HFF-Myc (cell line): ENCODE measurements around the gene NPLOC4.

Source experiments
- DNase-seq: peaks from one replicate; pipeline ENCODE4 v3.0.0-alpha.2; 2011; ENCODE audit warnings: low read depth; ENCODE audit errors: extremely low read depth
- H3K4me3 ChIP-seq: replicated peaks from 2 replicates; pipeline ENCODE4 v1.5.1; 2011; ENCODE audit warnings: low read depth, mild to moderate bottlenecking, control low read depth, low read length
- CTCF ChIP-seq: IDR thresholded peaks from 2 replicates; pipeline ENCODE4 v1.5.1; 2012; ENCODE audit warnings: mild to moderate bottlenecking, low read depth, low read length, control low read depth; ENCODE audit errors: missing control alignments

The NPLOC4 gene

DNA sequence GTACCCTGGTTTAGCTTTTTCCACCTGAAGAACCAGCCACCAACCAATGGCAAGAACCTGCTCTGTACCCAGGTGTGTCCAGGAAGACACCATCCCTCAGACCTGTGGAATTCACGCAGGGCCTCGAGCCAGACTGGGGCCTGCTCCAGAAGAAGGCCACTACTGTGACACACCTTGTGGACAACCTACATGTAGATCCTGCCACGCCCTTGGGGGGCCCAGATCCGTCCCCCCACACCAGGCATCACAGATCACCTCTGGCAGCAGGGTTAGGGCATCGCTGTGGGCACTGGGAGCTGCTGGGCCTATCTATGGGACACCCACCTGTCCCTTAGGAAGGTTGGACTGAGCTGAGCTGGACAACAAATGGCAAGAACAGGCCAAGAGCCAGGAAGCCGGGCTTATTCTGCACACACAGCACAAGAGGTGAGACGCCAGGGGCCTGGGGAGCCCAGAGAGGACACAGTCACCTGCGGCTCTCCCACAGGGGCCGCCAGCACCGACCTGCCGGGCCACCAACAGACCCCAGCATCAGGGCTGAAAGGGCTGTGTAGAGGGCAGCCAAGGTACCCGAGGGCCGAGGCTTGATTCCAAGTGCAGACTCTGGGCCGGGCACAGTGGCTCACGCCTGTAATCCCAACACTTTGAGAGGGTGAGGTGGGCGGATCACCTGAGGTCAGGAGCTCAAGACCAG is 92.5 kb downstream of the NPLOC4 start:
- H3K4me3 ChIP-seq: no peak overlapping the region
- no peak for TF ChIP-seq CTCF
- no peak for DNase-seq

DNA sequence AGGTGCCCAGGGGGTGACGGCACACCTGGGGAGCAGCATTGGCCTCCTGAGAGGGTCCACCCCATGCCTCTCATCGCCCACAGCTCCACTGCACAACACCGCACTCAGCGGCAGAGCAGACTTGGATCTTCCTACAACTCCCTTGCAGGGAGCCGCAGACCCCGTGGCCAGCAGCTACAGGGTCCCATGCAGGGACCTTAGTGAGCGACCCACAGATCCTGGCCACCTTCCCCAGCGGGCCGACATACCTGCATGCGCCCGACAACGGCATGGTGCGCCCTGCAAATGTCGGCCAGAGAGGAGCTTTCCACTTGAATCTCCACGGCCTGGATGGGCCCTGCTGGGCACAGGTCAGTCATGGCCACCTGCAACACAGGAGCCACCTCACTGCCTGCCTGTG is 93.2 kb downstream of the NPLOC4 start:
- no peak for DNase-seq
- no peak overlapping the region for H3K4me3 ChIP-seq
- TF ChIP-seq CTCF: no peak

DNA sequence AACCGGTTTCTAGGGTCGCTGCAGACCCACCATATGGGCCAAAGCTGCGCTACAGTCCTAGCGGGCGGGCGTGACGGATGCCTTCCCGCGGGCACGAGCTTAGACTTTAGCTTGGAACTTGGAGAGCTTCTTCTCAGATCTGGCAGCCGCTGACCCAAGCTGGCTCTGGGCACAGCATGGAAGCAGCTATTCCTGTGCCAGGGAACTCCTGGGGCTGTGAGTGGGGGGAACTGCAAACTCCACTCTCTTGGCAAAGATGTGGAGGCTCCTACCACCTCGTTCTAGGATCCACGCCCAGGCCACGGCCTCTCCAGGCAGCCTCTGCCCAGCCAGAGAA is 93.6 kb downstream of the NPLOC4 start:
- no peak for DNase-seq
- no peak for TF ChIP-seq CTCF
- H3K4me3 ChIP-seq: no peak overlapping the region

DNA sequence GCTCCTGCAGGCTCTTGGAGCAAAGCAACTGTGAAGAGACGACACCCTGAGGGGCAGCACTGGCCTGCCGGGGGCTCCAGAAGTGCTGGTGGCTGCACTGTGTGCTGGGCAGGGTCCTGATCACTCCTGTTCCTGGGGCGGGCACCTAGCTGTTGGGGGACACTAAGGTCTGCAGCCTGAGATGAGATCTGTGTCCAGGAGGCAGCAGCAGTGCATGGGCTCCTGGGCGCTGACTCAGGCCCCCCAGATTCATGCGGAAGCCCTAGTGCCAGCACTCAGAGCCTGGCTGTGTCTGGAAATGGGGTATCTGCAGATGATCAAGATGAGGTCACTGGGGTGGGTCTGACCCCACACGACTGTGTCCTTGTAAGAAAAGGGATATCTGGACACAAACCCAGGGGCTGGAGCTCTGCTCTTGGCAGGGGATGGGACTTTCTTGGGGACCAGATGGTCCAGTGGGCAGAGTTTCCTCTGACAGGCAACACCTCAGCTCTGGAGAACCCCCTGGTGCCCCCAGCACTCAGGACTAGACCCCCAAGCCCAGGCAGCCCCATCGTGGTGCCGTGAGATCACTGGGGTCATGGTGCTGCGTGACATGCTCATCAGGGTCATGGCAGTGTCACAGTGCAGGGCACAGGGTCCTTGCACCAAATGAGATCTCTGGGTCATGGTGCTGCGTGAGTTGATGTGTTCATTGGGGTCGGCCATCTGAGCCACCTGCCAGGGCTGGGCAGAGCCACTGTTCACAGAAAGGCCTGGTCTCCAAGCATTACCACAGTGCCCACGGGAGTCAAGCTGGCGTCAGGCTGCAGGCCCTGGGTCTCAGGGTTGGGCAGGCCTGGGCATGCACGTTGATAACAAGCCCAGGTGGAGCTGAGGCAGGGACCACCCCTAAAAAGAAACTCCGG is 94.2 kb downstream of the NPLOC4 start:
- no peak for TF ChIP-seq CTCF
- no peak for DNase-seq
- H3K4me3 ChIP-seq: no peak overlapping the region

GRCh38 chr17:81541123-81541522 is 95.8 kb downstream of the NPLOC4 start:
- no peak overlapping the region for H3K4me3 ChIP-seq
- no peak for DNase-seq
- no peak for TF ChIP-seq CTCF

GRCh38 chr17:81540676-81541027 is 96.3 kb downstream of the NPLOC4 start:
- no peak overlapping the region for H3K4me3 ChIP-seq
- no peak for TF ChIP-seq CTCF
- no peak for DNase-seq
